ENCODE data around the gene TMC3. TPM values are rescaled to one million over a fixed set of nuclear protein-coding genes. Genes with fewer than 3 reads are reported as not detected.

Gene TMC3
- total and polyA plus RNA-seq, 10 donors: not detected

- H3K27me3 ChIP-seq (replicated peaks in 1 of 7): no peaks in the 10 kb centered on the region
- H3K4me3 ChIP-seq: peak overlapping the region; percentile 57 to 87 (median 70)
- WGBS, 5 donors: 24 to 51% (median 29%) methylated on average over 4 of the region's 4 CpGs
- peak overlapping the region; percentile 82 to 98 (median 92) for H3K27ac ChIP-seq
- peak; percentile 74 for DNase-seq
- H3K9me3 ChIP-seq: no peaks in the 10 kb centered on the region
- H3K36me3 ChIP-seq: peaks cover 0 to 51% (median 34%) of the 10 kb centered on the region in 6 donors
- TF ChIP-seq POLR2A (IDR thresholded peaks at IDR 0.05) (no peak), CTCF (IDR thresholded peaks at IDR 0.05 in 8 of 11, conservative IDR thresholded peaks at IDR 0.05 in 3 of 11) (no peak), POLR2AphosphoS5 (IDR thresholded peaks at IDR 0.05) (peak in 1 of 3 donors; percentile 35)
- peaks cover 34 to 100% (median 87%) of the 10 kb centered on the region in 6 donors for H3K4me1 ChIP-seq
- intact Hi-C loops (cut with DNase I; ENCODE audit: low total_unique reads): no loop called here
Measured at GRCh38 chr15:81297603-81298575, 76.1 kb downstream of the TMC3 start.

GRCh38 chr15:81297147-81297572 is 76.9 kb downstream of the TMC3 start:
- Histone ChIP-seq H3K27me3 (replicated peaks in 1 of 7) (no peaks in the 10 kb centered on the region), H3K36me3 (peaks cover 0 to 44% (median 28%) of the 10 kb centered on the region in 6 donors), H3K9me3 (no peaks in the 10 kb centered on the region), H3K4me3 (peak overlapping the region; percentile 57 to 87 (median 70)), H3K27ac (peak overlapping the region; percentile 82 to 98 (median 92)), H3K4me1 (peaks cover 34 to 100% (median 87%) of the 10 kb centered on the region in 6 donors)
- peak; percentile 85 for DNase-seq
- intact Hi-C loops (cut with DNase I; ENCODE audit: low total_unique reads): no loop called here
- 10 to 15% (median 12%) methylated on average over 3 of the region's 3 CpGs for WGBS, 5 donors
- peak in 1 of 3 donors; percentile 54 for TF ChIP-seq POLR2AphosphoS5 (IDR thresholded peaks at IDR 0.05)
- peak in 3 of 11 experiments; percentile 1 to 9 (median 4) for TF ChIP-seq CTCF (IDR thresholded peaks at IDR 0.05 in 8 of 11, conservative IDR thresholded peaks at IDR 0.05 in 3 of 11)
- no peak for TF ChIP-seq POLR2A (IDR thresholded peaks at IDR 0.05)

GRCh38 chr15:81296673-81297072 is 77.3 kb downstream of the TMC3 start:
- Histone ChIP-seq H3K4me1 (peaks cover 33 to 100% (median 87%) of the 10 kb centered on the region in 6 donors), H3K36me3 (peaks cover 0 to 39% (median 23%) of the 10 kb centered on the region in 6 donors), H3K27me3 (replicated peaks in 1 of 7) (no peaks in the 10 kb centered on the region), H3K9me3 (no peaks in the 10 kb centered on the region), H3K4me3 (peak overlapping the region; percentile 57 to 87 (median 70)), H3K27ac (peak overlapping the region; percentile 82 to 98 (median 92))
- DNase-seq: peak; percentile 94
- intact Hi-C loops (cut with DNase I; ENCODE audit: low total_unique reads): no loop called here
- 5 to 18% (median 10%) methylated on average over 11 of the region's 11 CpGs for WGBS, 5 donors
- TF ChIP-seq CTCF (IDR thresholded peaks at IDR 0.05 in 8 of 11, conservative IDR thresholded peaks at IDR 0.05 in 3 of 11): peak in 3 of 11 experiments; percentile 13 to 21 (median 19)
- TF ChIP-seq POLR2A (IDR thresholded peaks at IDR 0.05): peak; percentile 85 to 91 (median 91)
- peak; percentile 85 to 99 (median 97) for TF ChIP-seq POLR2AphosphoS5 (IDR thresholded peaks at IDR 0.05)

- DNase-seq: peak; percentile 62
- Histone ChIP-seq H3K36me3 (peaks cover 0 to 34% (median 18%) of the 10 kb centered on the region in 6 donors), H3K4me1 (peaks cover 28 to 100% (median 87%) of the 10 kb centered on the region in 6 donors), H3K27ac (peak overlapping the region; percentile 82 to 98 (median 92)), H3K9me3 (no peaks in the 10 kb centered on the region), H3K27me3 (replicated peaks in 1 of 7) (no peaks in the 10 kb centered on the region), H3K4me3 (peak overlapping the region in 7 of 8 donors; percentile 65 to 87 (median 73))
- intact Hi-C loops (cut with DNase I; ENCODE audit: low total_unique reads): no loop called here
- 0 to 37% (median 24%) methylated on average over 2 of the region's 2 CpGs for WGBS, 5 donors
- no peak for TF ChIP-seq CTCF (IDR thresholded peaks at IDR 0.05 in 8 of 11, conservative IDR thresholded peaks at IDR 0.05 in 3 of 11)
- TF ChIP-seq POLR2A (IDR thresholded peaks at IDR 0.05): no peak
- no peak for TF ChIP-seq POLR2AphosphoS5 (IDR thresholded peaks at IDR 0.05)
Measured at GRCh38 chr15:81296186-81296585, 77.8 kb downstream of the TMC3 start.

Data from spleen (tissue), 11 donors.